ENCODE results near the gene VAPA. TPM values are rescaled to one million over a fixed set of nuclear protein-coding genes. Genes with fewer than 3 reads are reported as not detected.

Gene VAPA
- total and polyA plus RNA-seq, 9 of the 15 experiments (the other 6 are each of a cell fraction or from before 2014, with no cell fraction given), result 219 to 902 (median 526) TPM

DNA sequence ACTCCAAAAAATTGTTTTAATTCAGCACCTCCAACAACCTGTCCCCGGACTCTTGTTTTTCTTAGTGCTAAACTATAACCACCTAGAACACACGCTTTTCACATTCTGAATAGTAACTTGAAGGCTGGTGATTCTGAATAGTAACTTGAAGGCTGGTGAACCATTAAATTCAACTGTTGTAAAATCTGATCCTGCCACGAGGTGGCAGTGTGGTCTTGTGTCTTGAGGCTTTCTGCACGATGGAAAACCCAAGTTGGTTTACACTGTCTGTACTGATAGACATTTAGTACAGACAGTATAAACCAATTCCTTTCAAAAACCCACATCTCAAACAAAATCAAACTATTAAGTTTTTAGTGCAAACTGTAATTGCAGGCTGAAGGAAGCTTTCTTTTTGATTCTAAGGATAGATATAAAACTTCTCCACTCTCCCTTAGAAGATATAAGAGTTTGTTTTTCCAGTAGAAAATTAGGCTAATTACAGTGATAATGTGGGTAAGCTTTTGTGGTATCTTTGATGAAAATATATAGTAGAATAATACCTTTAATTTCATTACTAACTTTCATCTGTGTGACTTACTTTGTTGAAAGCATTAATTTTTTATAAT is 57.6 kb downstream of the VAPA start (continued):
- no peak for TF ChIP-seq RNF219 (CRISPR knock-in tag; IDR thresholded peaks at IDR 0.05)
- TF ChIP-seq POLR2AphosphoS5 (IDR thresholded peaks at IDR 0.05; ENCODE audit: control insufficient read depth, insufficient read depth, low read depth, low read length), result no peak
- TF ChIP-seq, protein P1, sequence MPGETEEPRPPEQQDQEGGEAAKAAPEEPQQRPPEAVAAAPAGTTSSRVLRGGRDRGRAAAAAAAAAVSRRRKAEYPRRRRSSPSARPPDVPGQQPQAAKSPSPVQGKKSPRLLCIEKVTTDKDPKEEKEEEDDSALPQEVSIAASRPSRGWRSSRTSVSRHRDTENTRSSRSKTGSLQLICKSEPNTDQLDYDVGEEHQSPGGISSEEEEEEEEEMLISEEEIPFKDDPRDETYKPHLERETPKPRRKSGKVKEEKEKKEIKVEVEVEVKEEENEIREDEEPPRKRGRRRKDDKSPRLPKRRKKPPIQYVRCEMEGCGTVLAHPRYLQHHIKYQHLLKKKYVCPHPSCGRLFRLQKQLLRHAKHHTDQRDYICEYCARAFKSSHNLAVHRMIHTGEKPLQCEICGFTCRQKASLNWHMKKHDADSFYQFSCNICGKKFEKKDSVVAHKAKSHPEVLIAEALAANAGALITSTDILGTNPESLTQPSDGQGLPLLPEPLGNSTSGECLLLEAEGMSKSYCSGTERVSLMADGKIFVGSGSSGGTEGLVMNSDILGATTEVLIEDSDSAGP (CRISPR knock-in tag; IDR thresholded peaks at IDR 0.05), result no peak
- TF ChIP-seq BHLHE40 (IDR thresholded peaks at IDR 0.05; ENCODE audit: low read length), result peak; percentile 20; the same call in 1 of the 2 replicates
- 0 out of 4 replicates have a peak, but pooled peaks of 1 of the 2 experiments have one; percentile 17 for TF ChIP-seq CSDE1 (IDR thresholded peaks at IDR 0.05)
- TF ChIP-seq MEF2A (IDR thresholded peaks at IDR 0.05; ENCODE audit: control insufficient read depth, low read depth, low read length), result no peak
- no peak for TF ChIP-seq RAD51 (IDR thresholded peaks at IDR 0.05; ENCODE audit: borderline replicate concordance, low read depth)
- TF ChIP-seq EP300 (IDR thresholded peaks at IDR 0.05; ENCODE audit: low read length), result no peak
- TF ChIP-seq ESRRA (IDR thresholded peaks at IDR 0.05; ENCODE audit: borderline replicate concordance, low read depth), result no peak
- TF ChIP-seq MXI1 (IDR thresholded peaks at IDR 0.05; ENCODE audit: low read depth, low read length), result no peak
- TF ChIP-seq MNT (conservative IDR thresholded peaks at IDR 0.05), result peak; percentile 26 to 35; a peak in 1 of 4 replicates
- no peak for TF ChIP-seq SP2 (IDR thresholded peaks at IDR 0.05; ENCODE audit: extremely low read depth, low read depth, low read length, poor library complexity, severe bottlenecking)
- no peak for TF ChIP-seq CHAMP1 (IDR thresholded peaks at IDR 0.05)
- no peak for TF ChIP-seq FOXJ3 (CRISPR knock-in tag; IDR thresholded peaks at IDR 0.05)
- TF ChIP-seq PURB (CRISPR knock-in tag; IDR thresholded peaks at IDR 0.05; ENCODE audit: low read depth), result no peak
- no peak for TF ChIP-seq ZNF589 (CRISPR knock-in tag; IDR thresholded peaks at IDR 0.05; ENCODE audit: low read depth)
